Loucy (cell line): ENCODE data around the gene SOX8.

Experiments
- H2AFZ ChIP-seq: fragments of 200-600 bp; sonication (generic); 2 replicates; pipeline ENCODE4 v1.6.0; 2016; ENCODE audit warnings: antibody characterized with exemption, mild to moderate bottlenecking, low read length, moderate library complexity
- H3F3A ChIP-seq: fragments of 200-600 bp; 2 replicates; pipeline ENCODE4 v1.6.0; 2016; ENCODE audit warnings: antibody characterized with exemption, low read depth, mild to moderate bottlenecking
- H3K27me3 ChIP-seq: fragments of 200-600 bp; sonication (generic); 2 replicates; pipeline ENCODE4 v1.6.1; 2014; ENCODE audit warnings: low read length, mild to moderate bottlenecking; ENCODE audit not compliant: insufficient read depth, poor library complexity, severe bottlenecking
- H3K36me3 ChIP-seq: fragments of 200-600 bp; sonication (generic); 2 replicates; pipeline ENCODE4 v1.6.1; 2016; ENCODE audit warnings: low read length; ENCODE audit not compliant: insufficient read depth
- H3K4me1 ChIP-seq: fragments of 200-600 bp; sonication (generic); 2 replicates; pipeline ENCODE4 v1.5.1; 2014; ENCODE audit warnings: low read length, mild to moderate bottlenecking; ENCODE audit not compliant: insufficient read depth, poor library complexity, severe bottlenecking
- H3K4me2 ChIP-seq: fragments of 200-600 bp; sonication (generic); 2 replicates; pipeline ENCODE4 v1.6.0; 2014; ENCODE audit warnings: antibody characterized with exemption, low read length, low read depth, mild to moderate bottlenecking; ENCODE audit not compliant: poor library complexity, severe bottlenecking
- H3K4me3 ChIP-seq: fragments of 200-600 bp; sonication (generic); 2 replicates; pipeline ENCODE4 v1.5.1; 2014; ENCODE audit warnings: low read length, mild to moderate bottlenecking, mixed read lengths; ENCODE audit not compliant: poor library complexity, severe bottlenecking
- H3K79me2 ChIP-seq: fragments of 200-600 bp; sonication (generic); 2 replicates; pipeline ENCODE4 v1.6.1; 2014; ENCODE audit warnings: low read length; ENCODE audit not compliant: insufficient read depth
- H3K9ac ChIP-seq: fragments of 200-600 bp; sonication (generic); 2 replicates; pipeline ENCODE4 v1.6.0; 2014; ENCODE audit warnings: mild to moderate bottlenecking, low read depth, low read length, moderate library complexity; ENCODE audit not compliant: poor library complexity, severe bottlenecking
- H3K9me2 ChIP-seq: fragments of 200-600 bp; sonication (generic); replicated peaks from 2 replicates; pipeline ENCODE4 v1.6.1; 2016; ENCODE audit warnings: low read depth, low read length, mixed read lengths
- H3K9me3 ChIP-seq: fragments of 200-600 bp; sonication (generic); 2 replicates; pipeline ENCODE4 v1.6.1; 2014; ENCODE audit warnings: mild to moderate bottlenecking, antibody characterized with exemption, low read length, low read depth; ENCODE audit not compliant: insufficient read depth
- H4K20me1 ChIP-seq: fragments of 200-600 bp; sonication (generic); 2 replicates; pipeline ENCODE4 v1.6.0; 2014; ENCODE audit warnings: antibody characterized with exemption, low read length, mild to moderate bottlenecking; ENCODE audit not compliant: insufficient read depth, poor library complexity, severe bottlenecking
- CTCF ChIP-seq: fragments of 200-600 bp; sonication (generic); conservative IDR thresholded peaks from 2 replicates; pipeline ENCODE4 v1.5.1; 2014; ENCODE audit warnings: mild to moderate bottlenecking, antibody characterized with exemption, low read length
- EZH2phosphoT487 ChIP-seq: fragments of 200-600 bp; IDR thresholded peaks from 2 replicates; pipeline ENCODE4 v1.6.1; 2018; ENCODE audit warnings: antibody characterized with exemption, mild to moderate bottlenecking, moderate library complexity, borderline replicate concordance

The SOX8 gene

GRCh38 chr16:934178-934577 lies 47.4 kb upstream of the SOX8 start:
- Histone ChIP-seq H3F3A (no peaks in the 10 kb centered on the region), H3K9me2 (no peaks in the 10 kb centered on the region), H2AFZ (no peak overlapping the region), H3K4me3 (no peak overlapping the region), H3K9me3 (no peaks in the 10 kb centered on the region), H4K20me1 (no peaks in the 10 kb centered on the region), H3K4me1 (no peaks in the 10 kb centered on the region), H3K4me2 (no peak overlapping the region), H3K79me2 (no peaks in the 10 kb centered on the region), H3K9ac (no peak overlapping the region), H3K27me3 (no peaks in the 10 kb centered on the region), H3K36me3 (no peaks in the 10 kb centered on the region)
- no peak for TF ChIP-seq CTCF
- no peak for TF ChIP-seq EZH2phosphoT487

DNA sequence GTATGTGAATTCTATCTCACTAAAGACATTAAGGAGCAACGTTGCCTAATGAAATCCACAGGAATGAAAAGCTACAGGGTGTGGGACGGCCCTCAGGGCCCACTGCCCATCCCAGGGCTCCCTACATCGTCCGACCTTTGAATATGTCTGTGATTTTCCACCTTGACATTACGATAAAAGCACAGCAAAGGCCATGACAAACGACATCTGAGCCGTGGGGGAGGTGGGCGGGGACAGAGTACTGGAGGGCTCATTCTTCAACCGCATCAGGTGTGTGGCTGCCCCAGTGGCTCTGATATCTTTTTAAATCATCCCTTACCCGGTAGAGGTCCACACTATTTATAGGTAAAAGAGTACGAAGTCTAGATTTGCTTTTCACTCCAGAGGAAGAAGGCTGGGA lies 45.9 kb upstream of the SOX8 start:
- Histone ChIP-seq H3F3A (no peaks in the 10 kb centered on the region), H3K36me3 (no peaks in the 10 kb centered on the region), H3K79me2 (no peaks in the 10 kb centered on the region), H3K4me2 (no peak overlapping the region), H2AFZ (no peak overlapping the region), H3K4me3 (no peak overlapping the region), H3K9ac (no peak overlapping the region), H3K9me3 (no peaks in the 10 kb centered on the region), H3K4me1 (no peaks in the 10 kb centered on the region), H4K20me1 (no peaks in the 10 kb centered on the region), H3K9me2 (no peaks in the 10 kb centered on the region), H3K27me3 (no peaks in the 10 kb centered on the region)
- TF ChIP-seq CTCF (no peak), EZH2phosphoT487 (no peak)

DNA sequence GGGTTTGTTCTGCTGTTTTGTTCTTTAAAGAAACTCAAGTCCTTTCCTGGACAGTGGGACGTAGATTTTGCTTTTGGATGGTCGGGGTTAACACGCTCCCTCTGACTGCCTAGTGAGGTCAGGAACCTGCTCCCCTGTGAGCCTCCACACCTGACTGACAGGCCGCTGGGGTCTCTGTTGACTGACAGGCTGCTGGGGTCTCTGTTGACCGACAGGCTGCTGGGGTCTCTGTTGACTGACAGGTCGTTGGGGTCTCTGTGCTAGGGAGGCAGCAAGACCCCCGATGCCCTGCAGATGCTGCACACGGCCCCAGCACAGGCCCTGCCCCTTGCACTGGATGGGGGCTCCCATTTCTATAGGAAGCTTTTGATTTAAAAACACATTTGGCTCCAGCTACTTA lies 44.3 kb upstream of the SOX8 start:
- Histone ChIP-seq H3K36me3 (no peaks in the 10 kb centered on the region), H3K4me2 (no peak overlapping the region), H4K20me1 (no peaks in the 10 kb centered on the region), H2AFZ (no peak overlapping the region), H3K4me3 (no peak overlapping the region), H3F3A (no peaks in the 10 kb centered on the region), H3K27me3 (no peaks in the 10 kb centered on the region), H3K9ac (no peak overlapping the region), H3K4me1 (no peaks in the 10 kb centered on the region), H3K79me2 (no peaks in the 10 kb centered on the region), H3K9me3 (no peaks in the 10 kb centered on the region), H3K9me2 (no peaks in the 10 kb centered on the region)
- TF ChIP-seq CTCF (no peak), EZH2phosphoT487 (no peak)
